ENCODE measurements around the gene GDPGP1. TPM values are rescaled to one million over a fixed set of nuclear protein-coding genes. Genes with fewer than 3 reads are reported as not detected.

GDPGP1 gene
- total and polyA plus RNA-seq, 5 donors = 6.5 to 20.5 (median 15.2) TPM

- intact Hi-C loops (cut with DNase I) = no loop called here
- peak overlapping the region; percentile 21 for H3K27ac ChIP-seq (ENCODE audit: low read length)
- H3K4me1 ChIP-seq (ENCODE audit: control insufficient read depth, insufficient read depth, low read length) = peaks cover 10% of the 10 kb centered on the region
- no peak overlapping the region for H3K4me3 ChIP-seq (ENCODE audit: low read length)
- ATAC-seq (peak; percentile 73 to 85), DNase-seq (peak; percentile 71 to 91 (median 89))
- WGBS = 29% methylated on average over 7 of the region's 7 CpGs
- H3K9me3 ChIP-seq (ENCODE audit: control insufficient read depth, low read length) = no peaks in the 10 kb centered on the region
- no peaks in the 10 kb centered on the region for H3K27me3 ChIP-seq (ENCODE audit: control insufficient read depth, insufficient read depth)
Observed at GRCh38 chr15:90191794-90192509, 42.1 kb upstream of the GDPGP1 start.

- Histone ChIP-seq H3K27ac (ENCODE audit: low read length) (peak overlapping the region; percentile 85), H3K4me1 (ENCODE audit: control insufficient read depth, insufficient read depth, low read length) (peaks cover 10% of the 10 kb centered on the region), H3K27me3 (ENCODE audit: control insufficient read depth, insufficient read depth) (no peaks in the 10 kb centered on the region), H3K9me3 (ENCODE audit: control insufficient read depth, low read length) (no peaks in the 10 kb centered on the region), H3K4me3 (ENCODE audit: low read length) (no peak overlapping the region)
- intact Hi-C loops (cut with DNase I) = no loop called here
- DNase-seq = peak in 1 of 3 donors; percentile 60
- WGBS = 48% methylated on average over 16 of the region's 16 CpGs
- ATAC-seq = peak; percentile 41 to 46
Observed at GRCh38 chr15:90192961-90193786, 40.8 kb upstream of the GDPGP1 start.

DNA sequence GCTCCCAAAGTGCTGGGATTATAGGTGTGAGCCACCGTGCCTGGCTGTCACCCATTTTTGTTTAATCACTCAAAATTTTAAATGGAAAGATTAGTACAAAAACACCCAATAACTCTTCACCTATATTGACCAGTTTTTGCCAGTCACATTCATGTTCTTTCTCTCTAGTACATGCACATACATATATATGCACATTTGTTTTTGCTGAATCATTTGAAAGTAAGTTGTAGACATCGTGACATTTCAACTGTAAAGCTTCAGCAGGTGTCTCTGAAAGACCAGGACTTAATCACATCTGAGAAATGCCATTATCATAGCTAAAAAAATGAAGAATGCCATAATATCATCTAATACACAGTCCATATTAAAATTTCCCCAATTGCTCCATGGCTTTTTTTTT lies 39.4 kb upstream of the GDPGP1 start:
- Histone ChIP-seq H3K4me3 (ENCODE audit: low read length) (no peak overlapping the region), H3K27ac (ENCODE audit: low read length) (no peak overlapping the region), H3K9me3 (ENCODE audit: control insufficient read depth, low read length) (no peaks in the 10 kb centered on the region), H3K4me1 (ENCODE audit: control insufficient read depth, insufficient read depth, low read length) (peaks cover 10% of the 10 kb centered on the region), H3K27me3 (ENCODE audit: control insufficient read depth, insufficient read depth) (no peaks in the 10 kb centered on the region)
- no peak for ATAC-seq
- WGBS = 89% methylated on average over 2 of the region's 2 CpGs
- DNase-seq = no peak
- intact Hi-C loops (cut with DNase I) = no loop called here

DNA sequence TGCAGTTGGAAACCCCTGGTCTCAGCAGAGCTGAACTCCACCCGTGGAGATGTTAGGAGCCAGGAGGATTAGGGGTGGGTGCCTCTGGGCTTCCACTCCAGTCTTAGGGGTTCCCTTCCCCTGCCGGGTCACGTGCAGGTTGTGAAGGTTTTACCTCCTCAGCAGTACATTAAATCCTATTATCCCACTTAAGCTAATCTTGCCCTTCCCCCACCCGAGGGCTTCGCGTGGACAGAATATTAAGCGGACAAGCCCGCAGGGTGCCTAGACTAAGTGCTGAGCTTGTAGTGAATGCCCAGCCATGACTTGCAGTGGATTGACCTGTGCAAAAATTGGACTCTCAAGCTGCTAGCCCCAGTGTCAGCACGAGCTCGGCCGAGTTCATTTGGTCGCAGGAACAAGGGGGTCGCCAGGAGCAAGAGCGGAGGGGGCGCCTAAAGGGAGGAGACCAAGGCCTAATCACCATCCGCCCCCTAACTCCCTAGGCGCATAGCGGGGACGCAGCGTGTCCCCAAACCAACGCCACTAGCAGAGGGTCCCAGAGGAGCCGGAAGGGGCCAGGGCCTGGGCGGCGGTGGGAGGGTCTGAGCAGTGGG lies 33.4 kb upstream of the GDPGP1 start:
- DNase-seq (no peak), ATAC-seq (peak in 1 of 2 donors; percentile 5)
- H3K27ac ChIP-seq (ENCODE audit: low read length) = no peak overlapping the region
- H3K27me3 ChIP-seq (ENCODE audit: control insufficient read depth, insufficient read depth) = no peaks in the 10 kb centered on the region
- intact Hi-C loops (cut with DNase I) = no loop called here
- peaks cover 15% of the 10 kb centered on the region for H3K4me1 ChIP-seq (ENCODE audit: control insufficient read depth, insufficient read depth, low read length)
- WGBS = 9% methylated on average over 24 of the region's 24 CpGs
- H3K4me3 ChIP-seq (ENCODE audit: low read length) = peak overlapping the region; percentile 91
- no peaks in the 10 kb centered on the region for H3K9me3 ChIP-seq (ENCODE audit: control insufficient read depth, low read length)

GRCh38 chr15:90201130-90201943 lies 32.7 kb upstream of the GDPGP1 start, which contains the start of gene SEMA4B:
Gene SEMA4B, plus strand, starts transcription at chr15:90201330. Its CDS starts 249 bp downstream, at chr15:90201579.
- Histone ChIP-seq H3K4me3 (ENCODE audit: low read length) (peak within 1 kb of the TSS; percentile 91), H3K9me3 (ENCODE audit: control insufficient read depth, low read length) (no peaks in the 10 kb centered on the region), H3K27ac (ENCODE audit: low read length) (peak within 1 kb of the TSS; percentile 34), H3K27me3 (ENCODE audit: control insufficient read depth, insufficient read depth) (no peaks in the 10 kb centered on the region), H3K4me1 (ENCODE audit: control insufficient read depth, insufficient read depth, low read length) (peaks cover 16% of the 10 kb centered on the region)
- intact Hi-C loops (cut with DNase I) = no loop called here
- ATAC-seq (peak; percentile 83 to 87), DNase-seq (peak; percentile 75 to 91 (median 90))
- WGBS = under 1% methylated on average over 87 of the region's 88 CpGs

DNA sequence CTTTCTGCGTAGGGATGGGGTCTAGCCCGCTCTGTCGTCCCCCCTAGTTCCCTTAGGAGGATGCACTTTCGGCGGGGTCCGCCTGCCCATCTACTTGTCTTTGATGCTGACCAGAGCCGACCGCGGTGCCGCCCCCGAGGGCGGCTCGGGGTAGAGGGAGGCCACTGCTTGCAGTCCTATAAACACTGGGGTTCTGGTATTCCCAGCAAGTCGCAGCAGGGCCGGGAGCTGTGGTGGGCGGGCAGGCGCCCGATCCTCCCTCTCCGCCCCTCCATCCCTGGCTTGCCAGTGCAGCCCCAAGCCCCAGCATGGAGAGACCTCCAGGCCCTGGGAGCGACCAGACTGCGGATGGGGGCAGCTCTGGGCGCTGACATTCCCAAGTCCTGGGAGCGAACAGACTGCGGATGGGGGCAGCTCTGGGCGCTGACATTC lies 32.0 kb upstream of the GDPGP1 start:
- ATAC-seq = peak; percentile 2 to 7
- Histone ChIP-seq H3K4me1 (ENCODE audit: control insufficient read depth, insufficient read depth, low read length) (peaks cover 18% of the 10 kb centered on the region), H3K4me3 (ENCODE audit: low read length) (peak overlapping the region; percentile 91), H3K9me3 (ENCODE audit: control insufficient read depth, low read length) (no peaks in the 10 kb centered on the region), H3K27me3 (ENCODE audit: control insufficient read depth, insufficient read depth) (no peaks in the 10 kb centered on the region), H3K27ac (ENCODE audit: low read length) (no peak overlapping the region)
- WGBS = 7% methylated on average over 25 of the region's 25 CpGs
- DNase-seq = peak in 1 of 3 donors; percentile 47
- intact Hi-C loops (cut with DNase I) = no loop called here

GRCh38 chr15:90202929-90203328 lies 31.1 kb upstream of the GDPGP1 start:
- Histone ChIP-seq H3K27ac (ENCODE audit: low read length) (no peak overlapping the region), H3K27me3 (ENCODE audit: control insufficient read depth, insufficient read depth) (no peaks in the 10 kb centered on the region), H3K9me3 (ENCODE audit: control insufficient read depth, low read length) (no peaks in the 10 kb centered on the region), H3K4me3 (ENCODE audit: low read length) (no peak overlapping the region), H3K4me1 (ENCODE audit: control insufficient read depth, insufficient read depth, low read length) (peaks cover 18% of the 10 kb centered on the region)
- WGBS = 91% methylated on average over 4 of the region's 4 CpGs
- no peak for ATAC-seq
- no peak for DNase-seq
- intact Hi-C loops (cut with DNase I) = no loop called here

- ATAC-seq (no peak), DNase-seq (peak in 1 of 3 donors; percentile 6)
- no peaks in the 10 kb centered on the region for H3K9me3 ChIP-seq (ENCODE audit: control insufficient read depth, low read length)
- intact Hi-C loops (cut with DNase I) = no loop called here
- H3K27me3 ChIP-seq (ENCODE audit: control insufficient read depth, insufficient read depth) = no peaks in the 10 kb centered on the region
- H3K27ac ChIP-seq (ENCODE audit: low read length) = peak overlapping the region; percentile 6
- WGBS = 96% methylated on average over 7 of the region's 7 CpGs
- H3K4me1 ChIP-seq (ENCODE audit: control insufficient read depth, insufficient read depth, low read length) = peaks cover 18% of the 10 kb centered on the region
- no peak overlapping the region for H3K4me3 ChIP-seq (ENCODE audit: low read length)
Observed at GRCh38 chr15:90203473-90203872, 30.5 kb upstream of the GDPGP1 start.

DNA sequence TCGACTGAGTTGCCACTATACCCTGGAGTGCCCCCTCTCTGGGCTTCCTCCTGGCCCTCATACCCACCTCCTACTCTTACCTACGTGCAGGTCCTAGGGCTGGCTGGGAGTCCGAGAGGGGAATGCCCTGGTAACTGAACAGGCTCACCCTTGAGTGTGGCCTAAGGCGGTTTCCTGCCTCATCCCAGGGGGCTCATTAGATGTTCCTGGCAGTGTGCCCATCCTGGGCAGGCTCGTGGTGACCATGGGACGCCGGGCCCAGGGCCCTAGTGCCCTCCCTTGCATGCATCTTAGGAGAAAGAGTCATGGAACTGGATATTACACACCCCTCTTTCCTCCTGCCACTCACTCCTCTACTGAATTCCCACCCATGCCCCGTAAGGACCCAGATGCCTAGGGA lies 30.1 kb upstream of the GDPGP1 start:
- intact Hi-C loops (cut with DNase I) = no loop called here
- Histone ChIP-seq H3K4me1 (ENCODE audit: control insufficient read depth, insufficient read depth, low read length) (peaks cover 18% of the 10 kb centered on the region), H3K4me3 (ENCODE audit: low read length) (no peak overlapping the region), H3K27ac (ENCODE audit: low read length) (peak overlapping the region; percentile 6), H3K27me3 (ENCODE audit: control insufficient read depth, insufficient read depth) (no peaks in the 10 kb centered on the region), H3K9me3 (ENCODE audit: control insufficient read depth, low read length) (no peaks in the 10 kb centered on the region)
- DNase-seq (peak; percentile 52 to 71 (median 68)), ATAC-seq (no peak)
- 43% methylated on average over 8 of the region's 8 CpGs for WGBS

- ATAC-seq = no peak
- no peaks in the 10 kb centered on the region for H3K27me3 ChIP-seq (ENCODE audit: control insufficient read depth, insufficient read depth)
- no peak overlapping the region for H3K4me3 ChIP-seq (ENCODE audit: low read length)
- no peaks in the 10 kb centered on the region for H3K9me3 ChIP-seq (ENCODE audit: control insufficient read depth, low read length)
- intact Hi-C loops (cut with DNase I) = no loop called here
- DNase-seq = peak in 1 of 3 donors; percentile 29
- H3K27ac ChIP-seq (ENCODE audit: low read length) = peak overlapping the region; percentile 53
- 78% methylated on average over 10 of the region's 10 CpGs for WGBS
- peaks cover 18% of the 10 kb centered on the region for H3K4me1 ChIP-seq (ENCODE audit: control insufficient read depth, insufficient read depth, low read length)
Observed at GRCh38 chr15:90205050-90205848, 28.8 kb upstream of the GDPGP1 start.
